Stimulated activated CD4-positive, alpha-beta T cell treated with anti-CD3 and anti-CD28 coated beads, Interleukin-12 subunit alpha, Interleukin-12 subunit beta, amount 100 ng/mL, for 48 hours (primary cell): Measurements from ENCODE around the gene FOXL1.

Source experiments
- DNase-seq, 3 donors: peaks; one replicate each; pipeline ENCODE4 v3.0.0-alpha.2; 2020; ENCODE audit warnings: low read depth in 2 of 3, low spot score in 1 of 3

Gene FOXL1

GRCh38 chr16:86630471-86630870 lies 52.1 kb downstream of the FOXL1 start:
- no peak for DNase-seq

GRCh38 chr16:86631444-86631843 lies 53.1 kb downstream of the FOXL1 start:
- DNase-seq, result no peak
